GM12878 (cell line): ENCODE results near the gene KRT80. TPM values are rescaled to one million over a fixed set of nuclear protein-coding genes. Genes with fewer than 3 reads are reported as not detected.

Experiments
- ATAC-seq: fragments of 200-7000 bp; cut with Tn5 transposase; 3 replicates; pipeline ENCODE4 v1.9.1; 2020; ENCODE audit warnings: mild to moderate bottlenecking, moderate library complexity
- BruUV-seq: library from RNA; stranded (reverse); fragments of 400-500 nt; replicated peaks from 2 replicates; lab custom pipeline; 2021; lab: Mats Ljungman, UMichigan
- CTCF ChIA-PET: fragments of 300-600 bp; sonication (Branson Sonifier 250); formaldehyde crosslinking; extraction: SDS; loops from one replicate; lab custom pipeline; 2021; ENCODE audit warnings: inconsistent platforms; lab: Yijun Ruan, JAX
- POLR2A ChIA-PET: fragments of 350-600 bp; formaldehyde crosslinking; extraction: SDS; loops from one replicate; lab custom pipeline; 2021; ENCODE audit warnings: inconsistent platforms; lab: Charles Lee
- RAD21 ChIA-PET: fragments of 300-600 bp; sonication (Branson Sonifier 250); formaldehyde crosslinking; loops from one replicate; lab custom pipeline; 2023; ENCODE audit warnings: antibody characterized with exemption; ENCODE audit not compliant: unreplicated experiment; lab: Charles Lee
- SMC1A ChIA-PET: fragments of 300-600 bp; sonication (Branson Sonifier 250); formaldehyde crosslinking; loops from one replicate; lab custom pipeline; 2023; ENCODE audit not compliant: unreplicated experiment, uncharacterized antibody; lab: Charles Lee
- DNase-seq: peaks from one replicate; pipeline ENCODE4 v3.0.0-alpha.2; 2011; ENCODE audit warnings: low read depth, low spot score
- FAIRE-seq: peaks from 3 replicates; lab custom pipeline; 2011; peaks lifted over from hg19 to GRCh38; lab: Jason Lieb, UNC
- H2AFZ ChIP-seq: 2 replicates; pipeline ENCODE4 v1.6.0; 2011; ENCODE audit warnings: low read depth, low read length, control low read depth; ENCODE audit not compliant: control insufficient read depth
- H3K27ac ChIP-seq: 2 replicates; pipeline ENCODE4 v1.5.1; 2011; ENCODE audit warnings: control low read depth; ENCODE audit not compliant: control insufficient read depth, insufficient read depth
- H3K27me3 ChIP-seq, 2 experiments: replicated peaks in 1 of 2; 2 replicates each; pipeline versions ENCODE4 v1.6.0 to v1.6.1; 2011; ENCODE audit warnings: low read length in 1 of 2; ENCODE audit not compliant: control insufficient read depth in 2 of 2, insufficient read depth in 2 of 2
- H3K36me3 ChIP-seq, 2 experiments: 2 replicates each; pipeline ENCODE4 v1.5.1; 2011; ENCODE audit warnings: low read length in 1 of 2; ENCODE audit not compliant: control insufficient read depth in 2 of 2, insufficient read depth in 2 of 2
- H3K4me1 ChIP-seq: 2 replicates; pipeline ENCODE4 v1.6.1; 2011; ENCODE audit warnings: mild to moderate bottlenecking, low read length, moderate library complexity, mixed read lengths; ENCODE audit not compliant: control insufficient read depth, insufficient read depth
- H3K4me2 ChIP-seq: 2 replicates; pipeline ENCODE4 v1.6.0; 2011; ENCODE audit warnings: control low read depth; ENCODE audit not compliant: control insufficient read depth, insufficient read depth
- H3K4me3 ChIP-seq: fragments of 200-600 bp; sonication (generic); 2 replicates; pipeline ENCODE4 v1.5.1; 2016
- H3K79me2 ChIP-seq: 2 replicates; pipeline ENCODE4 v1.6.0; 2011; ENCODE audit warnings: low read length; ENCODE audit not compliant: control insufficient read depth, insufficient read depth
- H3K9ac ChIP-seq: 2 replicates; pipeline ENCODE4 v1.8.0; 2011; ENCODE audit warnings: low read length, control low read depth, mixed read lengths; ENCODE audit not compliant: control insufficient read depth, insufficient read depth
- H3K9me3 ChIP-seq: replicated peaks from 3 replicates; pipeline ENCODE4 v1.5.1; 2011; ENCODE audit warnings: mild to moderate bottlenecking, low read length; ENCODE audit not compliant: control insufficient read depth, insufficient read depth
- H4K20me1 ChIP-seq: 2 replicates; pipeline ENCODE4 v1.6.0; 2011; ENCODE audit not compliant: control insufficient read depth, insufficient read depth
- ATF2 ChIP-seq: IDR thresholded peaks from 2 replicates; pipeline ENCODE4 v1.6.1; 2012; ENCODE audit warnings: low read length, inconsistent platforms
- CHD2 ChIP-seq: IDR thresholded peaks from 2 replicates; pipeline ENCODE4 v1.6.1; 2011; ENCODE audit warnings: low read depth, low read length, improper control_type of control experiment, borderline replicate concordance
- CTCF ChIP-seq, 3 experiments: IDR thresholded peaks in 2 of 3; conservative IDR thresholded peaks in 1 of 3; 2 replicates each; pipeline ENCODE4 v1.5.1; 2011; ENCODE audit warnings: low read depth in 3 of 3, low read length in 3 of 3, mild to moderate bottlenecking in 3 of 3, control low read depth in 2 of 3, moderate library complexity in 2 of 3, inconsistent platforms in 1 of 3, mixed read lengths in 1 of 3; ENCODE audit not compliant: control insufficient read depth in 2 of 3, insufficient read depth in 1 of 3; ENCODE audit errors: extremely low read depth in 1 of 3
- E2F4 ChIP-seq: IDR thresholded peaks from 2 replicates; pipeline ENCODE4 v1.6.1; 2012; ENCODE audit warnings: low read depth, low read length, improper control_type of control experiment
- ESRRA ChIP-seq: IDR thresholded peaks from 2 replicates; pipeline ENCODE4 v1.6.1; 2012; ENCODE audit warnings: mild to moderate bottlenecking, low read length, improper control_type of control experiment
- ETV6 ChIP-seq, 2 experiments: fragments of 450-650 bp in 1 of 2; IDR thresholded peaks in 1 of 2; conservative IDR thresholded peaks in 1 of 2; 2 replicates each; pipeline ENCODE4 v1.6.1; 2014; ENCODE audit warnings: antibody characterized with exemption in 1 of 2, borderline replicate concordance in 1 of 2, low read depth in 1 of 2, mild to moderate bottlenecking in 1 of 2, moderate library complexity in 1 of 2
- GATAD2B ChIP-seq: fragments of 450-650 bp; conservative IDR thresholded peaks from 2 replicates; pipeline ENCODE4 v1.6.1; 2017; ENCODE audit warnings: low read depth, mild to moderate bottlenecking, moderate library complexity
- HDAC6 ChIP-seq: fragments of 200-600 bp; sonication (generic); IDR thresholded peaks from one replicate; pipeline ENCODE4 v1.8.0; 2017; ENCODE audit warnings: antibody characterized with exemption; ENCODE audit not compliant: unreplicated experiment
- MYC ChIP-seq: IDR thresholded peaks from 2 replicates; pipeline ENCODE4 v1.6.1; 2011; ENCODE audit warnings: mild to moderate bottlenecking, low read length, moderate library complexity, inconsistent platforms; ENCODE audit not compliant: insufficient read depth, insufficient replicate concordance, insufficient read length, severe bottlenecking
- RAD51 ChIP-seq: fragments of 450-650 bp; IDR thresholded peaks from 2 replicates; pipeline ENCODE4 v1.6.1; 2016; ENCODE audit warnings: moderate library complexity, mild to moderate bottlenecking, inconsistent platforms
- RBBP5 ChIP-seq: fragments of 200-600 bp; sonication (generic); conservative IDR thresholded peaks from 2 replicates; pipeline ENCODE4 v1.6.1; 2016
- REST ChIP-seq: IDR thresholded peaks from 2 replicates; pipeline ENCODE4 v1.6.1; 2012; ENCODE audit warnings: mild to moderate bottlenecking, low read depth, low read length
- SMC3 ChIP-seq: IDR thresholded peaks from 2 replicates; pipeline ENCODE4 v1.6.1; 2011; ENCODE audit warnings: low read length, improper control_type of control experiment, borderline replicate concordance
- STAT1 ChIP-seq: fragments of 450-650 bp; conservative IDR thresholded peaks from 2 replicates; pipeline ENCODE4 v1.6.1; 2014; ENCODE audit warnings: antibody characterized with exemption, mild to moderate bottlenecking
- USF2 ChIP-seq: IDR thresholded peaks from 2 replicates; pipeline ENCODE4 v1.6.1; 2011; ENCODE audit warnings: low read depth, low read length, improper control_type of control experiment, borderline replicate concordance
- WGBS: methylation state at CpG from one replicate; pipeline ENCODE4 v1.1.6; 2016; ENCODE audit warnings: low lambda C conversion rate; ENCODE audit not compliant: insufficient replicate concordance, insufficient coverage; ENCODE audit errors: missing lambda C conversion rate; 5-methylcytosine and 5-hydroxymethylcytosine counted together
- in situ Hi-C: fragments of 300-500 bp; cut with MboI; formaldehyde crosslinking; loops from 9 replicates; pipeline ENCODE4 v1.14.3; 2018; ENCODE audit warnings: mixed read lengths
- intact Hi-C: fragments of 100-400 bp; cut with micrococcal nuclease; formaldehyde crosslinking; loops from one replicate; pipeline ENCODE4 v1.14.2; 2022; ENCODE audit not compliant: unreplicated experiment
- polyA plus RNA-seq, 11 experiments: library from polyadenylated mRNA; depleted of rRNA in 4 of 11; unstranded in 6 of 11; stranded (reverse) in 5 of 11; fragments of >200 nt; fragmentation: Nextera tagmentation in 4 of 11; fragmentation: Illumina TruSeq in 1 of 11; extraction: Ambion mirVana in 4 of 11; extraction: Trizol in 1 of 11; gene quantifications; 1 replicate in 1 of 11; 2 replicates in 10 of 11; pipeline versions ENCODE4 v1.2.1 to v1.2.3, GENCODE V29; 2011 to 2016; ENCODE audit warnings: inconsistent platforms in 2 of 11, missing spikeins in 2 of 11, low read depth in 1 of 11
- total RNA-seq, 4 experiments: library from RNA; depleted of rRNA in 3 of 4; stranded (reverse); fragments of >200 nt in 3 of 4; fragmentation: Illumina TruSeq in 1 of 4; extraction: Trizol in 1 of 4; gene quantifications; 2 replicates each; pipeline versions ENCODE4 v1.2.1 to v1.2.3, GENCODE V29; 2013 to 2021

KRT80 gene
- total and polyA plus RNA-seq, 10 of the 15 experiments (the other 5 are each of a cell fraction or from before 2014, with no cell fraction given): 0.01 TPM; not detected in 9

- Histone ChIP-seq H3K36me3 (no peaks in the 10 kb centered on the region), H2AFZ (no peak overlapping the region), H4K20me1 (no peaks in the 10 kb centered on the region), H3K9me3 (no peaks in the 10 kb centered on the region), H3K4me1 (no peaks in the 10 kb centered on the region), H3K4me2 (no peak overlapping the region), H3K27me3 (peaks cover 0 to 6% of the 10 kb centered on the region in 2 experiments; a peak in 2 of 4 replicates), H3K4me3 (no peak overlapping the region), H3K27ac (no peak overlapping the region), H3K79me2 (no peaks in the 10 kb centered on the region), H3K9ac (no peak overlapping the region)
- ATAC-seq: peak; percentile 53
- ChIA-PET POLR2A (no interaction called here), SMC1A (interaction anchor here (1.5 kb wide), 1 partner anchor 49 kb away, joined by 3 read pairs; no protein-coding TSS in a partner anchor), RAD21 (no interaction called here), CTCF (interaction anchor here (1.0 to 3.9 kb wide), 6 partner anchors 9 to 80 kb away, joined by 3 to 27 read pairs (median 6); no protein-coding TSS in a partner anchor)
- FAIRE-seq: no peak
- 2% methylated on average over 3 of the region's 3 CpGs for WGBS
- intact Hi-C loops (loop anchor here (10.0 kb wide), 1 partner anchor 110 kb away; the partner anchor contains the start of gene KRT83), in situ Hi-C loops (no loop called here)
- TF ChIP-seq E2F4: no peak
- TF ChIP-seq CTCF (IDR thresholded peaks at IDR 0.05 in 2 of 3, conservative IDR thresholded peaks at IDR 0.05 in 1 of 3; ENCODE audit: control insufficient read depth in 2 of 3, extremely low read depth in 1 of 3, insufficient read depth in 1 of 3, low read depth in 3 of 3, low read length in 3 of 3): peak; percentile 26 to 52 (median 39); a peak in 5 of 6 replicates
- TF ChIP-seq STAT1: no peak
- no peak for TF ChIP-seq GATAD2B
- no peak for TF ChIP-seq HDAC6
- TF ChIP-seq ETV6 (conservative IDR thresholded peaks at IDR 0.05 in 1 of 2, IDR thresholded peaks at IDR 0.05 in 1 of 2; ENCODE audit: borderline replicate concordance in 1 of 2, low read depth in 1 of 2): no peak
- no peak for TF ChIP-seq CHD2
- no peak for TF ChIP-seq ATF2
- TF ChIP-seq SMC3: 0 out of 2 replicates have a peak, but pooled peaks have one; percentile 5
- TF ChIP-seq RAD51: no peak
- TF ChIP-seq USF2: no peak
- TF ChIP-seq RBBP5: no peak
- TF ChIP-seq MYC: no peak
- no peak for TF ChIP-seq REST
- TF ChIP-seq ESRRA: no peak
- BruUV-seq: no TSS peak
- no peak for DNase-seq
Observed at GRCh38 chr12:52214421-52214802, 22.6 kb upstream of the KRT80 start.
